GM18907 (cell line): ENCODE results near the gene MTRR.
A peak's percentile ranks its signal among the peaks of the same experiment; 100 is the strongest.

ENCODE experiments used
- ATAC-seq: cut with Tn5 transposase; IDR thresholded peaks from one replicate; pipeline ENCODE4 v1.9.1; 2021; ENCODE audit warnings: mild to moderate bottlenecking, moderate library complexity; ENCODE audit not compliant: unreplicated experiment

Gene MTRR

GRCh38 chr5:7868773-7869473 is at the start of gene MTRR, which contains the start of gene FASTKD3:
TSS of gene MTRR (plus strand) at chr5:7869148. CDS start at chr5:7870795, 1,647 bp downstream.
TSS of gene FASTKD3 (minus strand) at chr5:7869031. CDS start at chr5:7868083, 948 bp downstream.
- ATAC-seq = peak; percentile 99

GRCh38 chr5:7822449-7822848 is 46.5 kb upstream of the MTRR start:
- ATAC-seq = no peak

GRCh38 chr5:7823594-7823993 is 45.4 kb upstream of the MTRR start:
- ATAC-seq = no peak

- ATAC-seq = no peak
These were observed 44.0 kb upstream of the MTRR start for GRCh38 chr5:7824995-7825394.

GRCh38 chr5:7825630-7826029 is 43.3 kb upstream of the MTRR start:
- no peak for ATAC-seq

GRCh38 chr5:7827610-7828009 is 41.3 kb upstream of the MTRR start:
- no peak for ATAC-seq

GRCh38 chr5:7828269-7828668 is 40.7 kb upstream of the MTRR start:
- ATAC-seq = no peak

- ATAC-seq = no peak
These were observed 34.0 kb upstream of the MTRR start for GRCh38 chr5:7834982-7835381.

GRCh38 chr5:7837403-7837802 is 31.5 kb upstream of the MTRR start:
- ATAC-seq = no peak

- no peak for ATAC-seq
These were observed 26.4 kb upstream of the MTRR start for GRCh38 chr5:7842531-7842930.

GRCh38 chr5:7844901-7845300 is 24.0 kb upstream of the MTRR start:
- ATAC-seq = no peak

- no peak for ATAC-seq
These were observed 23.4 kb upstream of the MTRR start for GRCh38 chr5:7845557-7845956.

- ATAC-seq = no peak
These were observed 22.6 kb upstream of the MTRR start for GRCh38 chr5:7846327-7846726.

GRCh38 chr5:7848296-7848695 is 20.7 kb upstream of the MTRR start:
- no peak for ATAC-seq

- no peak for ATAC-seq
These were observed 19.1 kb upstream of the MTRR start for GRCh38 chr5:7849681-7850394.

- no peak for ATAC-seq
These were observed 18.3 kb upstream of the MTRR start, which contains the start of gene CFAP90 for GRCh38 chr5:7850395-7851239. TSS of gene CFAP90 (minus strand) at chr5:7851133. CDS start at chr5:7851021, 112 bp downstream.

- ATAC-seq = no peak
These were observed 17.7 kb upstream of the MTRR start for GRCh38 chr5:7851240-7851592.

GRCh38 chr5:7851617-7852289 is 17.2 kb upstream of the MTRR start:
- no peak for ATAC-seq

- ATAC-seq = no peak
These were observed 16.4 kb upstream of the MTRR start for GRCh38 chr5:7852542-7852941.

GRCh38 chr5:7852988-7853387 is 16.0 kb upstream of the MTRR start:
- no peak for ATAC-seq

- no peak for ATAC-seq
These were observed 13.3 kb upstream of the MTRR start for GRCh38 chr5:7855611-7856010.
